Left lung (tissue), 10 donors: Measurements from ENCODE around the gene CPNE1. TPM values are rescaled to one million over a fixed set of nuclear protein-coding genes. Genes with fewer than 3 reads are reported as not detected.

Experiments used
- ATAC-seq: fragments of 200-7000 bp; cut with Tn5 transposase; one replicate; pipeline ENCODE4 v1.9.1; 2020; ENCODE audit warnings: moderate library complexity
- DNase-seq, 4 donors: peaks; one replicate each; pipeline ENCODE4 v3.0.0-alpha.2; 2013 to 2020
- H3K27ac ChIP-seq, 2 donors: fragments of 200-600 bp; sonication (generic) in 1 of 2; one replicate each; pipeline versions ENCODE4 v1.5.0 to v1.8.0; 2020 to 2021
- H3K27me3 ChIP-seq, 2 donors: fragments of 200-600 bp; sonication (generic) in 1 of 2; one replicate each; pipeline versions ENCODE4 v1.5.0 to v1.8.0; 2020 to 2021
- H3K36me3 ChIP-seq, 2 donors: fragments of 200-600 bp; sonication (generic) in 1 of 2; one replicate each; pipeline versions ENCODE4 v1.5.0 to v1.8.0; 2020 to 2021
- H3K4me1 ChIP-seq, 2 donors: fragments of 200-600 bp; one replicate each; pipeline ENCODE4 v1.8.0; 2021
- H3K4me3 ChIP-seq, 2 donors: fragments of 200-600 bp; sonication (generic) in 1 of 2; one replicate each; pipeline versions ENCODE4 v1.5.0 to v1.8.0; 2020 to 2021; ENCODE audit warnings: mild to moderate bottlenecking in 1 of 2
- H3K9me3 ChIP-seq, 2 donors: fragments of 200-600 bp; sonication (generic) in 1 of 2; one replicate each; pipeline versions ENCODE4 v1.5.0 to v1.8.0; 2020 to 2021
- CTCF ChIP-seq, 2 donors: fragments of 200-600 bp; sonication (generic) in 1 of 2; IDR thresholded peaks; one replicate each; pipeline versions ENCODE4 v1.5.0 to v1.8.0; 2021; ENCODE audit warnings: antibody characterized with exemption in 2 of 2
- intact Hi-C, 2 donors: fragments of 100-400 bp; cut with DNase I; formaldehyde crosslinking; loops; one replicate each; pipeline versions ENCODE4 v1.11.2 to v1.14.2; 2022
- polyA plus RNA-seq, 6 donors: library from polyadenylated mRNA; unstranded; fragments of 120-200 nt; gene quantifications; one replicate each; pipeline ENCODE4 v1.2.1, GENCODE V29; 2013; ENCODE audit not compliant: insufficient read length in 6 of 6
- total RNA-seq, 2 donors: library from RNA; stranded (reverse); fragmentation: NEBNext Ultra II Directional; extraction: Animal tissue kit (Norgen Biotek cat#: 25700); gene quantifications; one replicate each; pipeline ENCODE4 v1.2.1, GENCODE V29; 2021
- donor health status: DM: no; HTN: yes; CAD: no.
- donor health status: DM: no; HTN: no; CAD: no.

The CPNE1 gene
- total and polyA plus RNA-seq, 8 donors, result 149 to 272 (median 200) TPM

GRCh38 chr20:35598476-35598875 lies 66.2 kb downstream of the CPNE1 start:
- Histone ChIP-seq H3K27ac (no peak overlapping the region), H3K9me3 (no peaks in the 10 kb centered on the region), H3K36me3 (no peaks in the 10 kb centered on the region), H3K4me1 (peaks cover 10 to 20% of the 10 kb centered on the region in 2 donors), H3K27me3 (peaks cover 10 to 33% of the 10 kb centered on the region in 2 donors), H3K4me3 (no peak overlapping the region)
- no peak for TF ChIP-seq CTCF (IDR thresholded peaks at IDR 0.05)
- intact Hi-C loops, result no loop called here
- no peak for ATAC-seq
- DNase-seq, result peak in 1 of 4 donors; percentile 14

DNA sequence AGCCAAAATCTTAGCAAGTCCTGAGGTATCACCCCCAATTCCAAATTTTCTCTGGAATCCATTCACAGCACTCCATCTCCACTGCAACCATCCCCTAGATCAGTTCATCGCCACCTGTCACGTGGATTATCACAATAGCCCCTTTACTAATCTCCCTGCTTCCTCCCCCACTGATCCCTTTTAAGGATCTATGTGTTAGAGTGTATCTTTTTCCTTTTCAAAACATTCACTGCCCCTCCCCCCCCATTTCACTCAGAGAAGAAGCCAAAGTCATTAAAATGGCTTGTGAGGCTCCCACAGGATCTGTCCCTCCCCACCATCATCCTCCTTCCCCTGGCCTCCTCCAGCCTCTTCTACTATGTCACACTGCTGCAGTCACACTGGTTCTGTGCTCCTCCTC lies 67.5 kb downstream of the CPNE1 start:
- intact Hi-C loops, result no loop called here
- peaks cover 10 to 31% of the 10 kb centered on the region in 2 donors for H3K27me3 ChIP-seq
- H3K27ac ChIP-seq, result no peak overlapping the region
- TF ChIP-seq CTCF (IDR thresholded peaks at IDR 0.05), result no peak
- H3K4me3 ChIP-seq, result no peak overlapping the region
- H3K36me3 ChIP-seq, result no peaks in the 10 kb centered on the region
- DNase-seq, result peak in 1 of 4 donors; percentile 4
- no peak for ATAC-seq
- H3K9me3 ChIP-seq, result no peaks in the 10 kb centered on the region
- peaks cover 10 to 18% of the 10 kb centered on the region in 2 donors for H3K4me1 ChIP-seq

DNA sequence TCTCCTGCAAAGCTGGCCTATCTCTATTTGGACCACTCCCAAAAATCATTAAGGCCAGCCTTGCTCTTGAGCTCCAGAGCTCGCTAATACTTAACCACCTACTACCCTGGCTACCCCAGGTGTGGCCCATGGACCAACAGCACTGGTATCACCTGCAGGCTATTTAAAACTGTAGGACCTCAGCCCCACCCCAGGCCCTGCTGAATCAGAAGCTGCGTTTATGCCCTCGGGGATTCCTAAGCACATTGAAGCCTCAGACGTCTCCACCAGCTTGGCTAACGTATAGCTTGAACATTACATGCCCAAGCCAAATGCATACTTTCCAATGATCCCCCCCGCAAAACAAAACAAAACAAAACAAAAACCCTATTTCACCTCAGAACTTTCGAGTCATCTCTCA lies 68.8 kb downstream of the CPNE1 start:
- H3K4me1 ChIP-seq, result peaks cover 4 to 5% of the 10 kb centered on the region in 2 donors
- ATAC-seq (no peak), DNase-seq (no peak)
- intact Hi-C loops, result no loop called here
- no peaks in the 10 kb centered on the region for H3K36me3 ChIP-seq
- no peak overlapping the region for H3K27ac ChIP-seq
- TF ChIP-seq CTCF (IDR thresholded peaks at IDR 0.05), result no peak
- peaks cover 4 to 18% of the 10 kb centered on the region in 2 donors for H3K27me3 ChIP-seq
- no peaks in the 10 kb centered on the region for H3K9me3 ChIP-seq
- no peak overlapping the region for H3K4me3 ChIP-seq

DNA sequence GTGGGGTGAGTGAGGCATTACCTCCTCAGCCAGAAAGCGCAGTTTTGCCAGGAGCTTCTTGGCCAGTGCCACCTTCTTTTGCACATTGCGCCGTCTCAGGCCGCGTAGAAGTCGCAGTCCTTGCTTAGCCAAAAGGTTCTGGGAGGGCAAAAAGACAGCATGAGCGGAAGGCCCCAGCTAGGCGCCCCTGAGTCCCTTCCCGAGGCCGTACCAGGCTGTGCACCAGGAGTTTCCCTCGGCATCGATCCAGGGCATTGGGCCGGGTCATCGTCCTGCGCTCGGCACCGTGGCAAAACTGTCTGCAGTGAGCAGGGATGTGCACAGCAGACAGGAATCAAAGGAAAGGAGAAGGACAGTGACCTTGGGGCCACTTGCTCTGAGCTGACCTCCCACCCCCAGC lies 69.2 kb downstream of the CPNE1 start:
- H3K4me3 ChIP-seq, result no peak overlapping the region
- DNase-seq, result peak in 2 of 4 donors; percentile 22 to 41
- no peak overlapping the region for H3K27ac ChIP-seq
- TF ChIP-seq CTCF (IDR thresholded peaks at IDR 0.05), result no peak
- no peaks in the 10 kb centered on the region for H3K9me3 ChIP-seq
- H3K4me1 ChIP-seq, result peaks cover 0 to under 1% of the 10 kb centered on the region in 2 donors
- H3K27me3 ChIP-seq, result peaks cover 0 to 13% of the 10 kb centered on the region in 2 donors
- no peaks in the 10 kb centered on the region for H3K36me3 ChIP-seq
- ATAC-seq, result no peak
- intact Hi-C loops, result no loop called here

DNA sequence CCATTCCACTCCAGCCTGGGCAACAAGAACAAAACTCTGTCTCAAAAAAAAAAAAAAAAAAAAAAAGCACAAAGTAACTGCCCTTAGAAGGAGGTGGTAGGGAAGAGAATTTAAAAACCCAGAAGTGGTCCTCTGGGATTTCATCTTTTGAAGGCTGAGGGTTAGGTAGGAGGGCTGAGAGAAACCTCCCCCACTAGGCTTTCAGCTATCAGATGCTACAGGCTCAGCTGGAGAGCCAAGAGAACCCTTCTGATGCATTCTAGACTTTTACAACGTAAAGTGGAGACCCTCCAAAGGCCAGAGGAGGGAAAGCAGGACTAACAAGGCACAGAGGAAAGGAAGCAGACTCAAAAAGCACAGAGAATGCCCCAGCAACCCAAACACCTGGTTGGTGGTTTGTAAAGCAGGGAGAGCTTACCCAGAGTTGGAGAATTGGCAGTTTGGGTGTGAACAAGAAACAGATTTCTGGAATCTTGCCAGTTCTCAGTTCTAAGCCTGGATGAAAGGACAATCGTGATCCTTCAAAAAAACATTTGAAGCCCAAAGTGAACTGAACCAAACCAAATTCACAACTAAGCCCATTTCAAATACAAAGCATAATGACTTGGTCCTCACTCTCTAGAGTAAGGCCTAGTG lies 72.2 kb downstream of the CPNE1 start:
- no peak overlapping the region for H3K4me3 ChIP-seq
- H3K9me3 ChIP-seq, result no peaks in the 10 kb centered on the region
- intact Hi-C loops, result no loop called here
- H3K4me1 ChIP-seq, result no peaks in the 10 kb centered on the region
- no peak overlapping the region for H3K27ac ChIP-seq
- no peaks in the 10 kb centered on the region for H3K27me3 ChIP-seq
- ATAC-seq (no peak), DNase-seq (no peak)
- TF ChIP-seq CTCF (IDR thresholded peaks at IDR 0.05), result no peak
- no peaks in the 10 kb centered on the region for H3K36me3 ChIP-seq
